ENCODE data around the gene RNU6-1. TPM values are rescaled to one million over a fixed set of nuclear protein-coding genes. Genes with fewer than 3 reads are reported as not detected.
A peak's percentile ranks its signal among the peaks of the same experiment; 100 is the strongest.

RNU6-1 gene
- total RNA-seq, 1 experiment from 2014 or later = not detected

GRCh38 chr15:67865331-67865730 is 25.5 kb upstream of the RNU6-1 start:
- Histone ChIP-seq H3K4me2 (ENCODE audit: low read length) (no peak overlapping the region), H3K4me1 (ENCODE audit: control insufficient read depth in 1 of 2, insufficient read depth in 2 of 2, low read length in 2 of 2) (peaks cover 3 to 21% of the 10 kb centered on the region in 2 experiments; a peak in 3 of 4 replicates), H3K9me2 (ENCODE audit: insufficient read depth) (no peaks in the 10 kb centered on the region), H3K9me3 (ENCODE audit: control insufficient read depth in 1 of 2, insufficient read depth in 1 of 2, low read depth in 1 of 2, low read length in 2 of 2) (peaks cover 0 to 4% of the 10 kb centered on the region in 2 experiments; a peak in 1 of 4 replicates), H3K79me2 (ENCODE audit: insufficient read depth, low read length) (no peaks in the 10 kb centered on the region), H3K4me3 (replicated peaks in 1 of 2; ENCODE audit: low read depth in 1 of 2, low read length in 2 of 2) (no peak overlapping the region), H3K27me3 (ENCODE audit: insufficient read depth, low read length) (no peaks in the 10 kb centered on the region), H4K20me1 (ENCODE audit: insufficient read depth) (no peaks in the 10 kb centered on the region), H3K9ac (ENCODE audit: low read length) (no peak overlapping the region), H3K36me3 (ENCODE audit: control insufficient read depth in 1 of 2, insufficient read depth in 2 of 2, low read length in 2 of 2) (no peaks in the 10 kb centered on the region), H3K27ac (ENCODE audit: low read depth, low read length) (no peak overlapping the region), H2AFZ (ENCODE audit: low read depth, low read length, poor library complexity, severe bottlenecking) (no peak overlapping the region)
- DNase-seq (ENCODE audit: low read depth, low spot score) = no peak
- intact Hi-C loops (cut with micrococcal nuclease) = no loop called here
- RAD21 ChIA-PET (ENCODE audit: low non-redundant PET in 1 of 2, low total read pairs in 2 of 2, uncharacterized antibody in 2 of 2, unreplicated experiment in 2 of 2) = no interaction called here
- no TSS peak for BruUV-seq (replicated peaks)
- CTCF ChIA-PET = interaction anchor here (3.7 kb wide), 1 partner anchor 290 kb away, joined by 40 read pairs; no protein-coding TSS in a partner anchor
- no peak for ATAC-seq
- TF ChIP-seq MAX (IDR thresholded peaks at IDR 0.05) (no peak), POLR2A (IDR thresholded peaks at IDR 0.05; ENCODE audit: borderline replicate concordance, extremely low read depth, insufficient read depth, insufficient read length) (no peak), EZH2 (IDR thresholded peaks at IDR 0.05) (no peak), ZFX (IDR thresholded peaks at IDR 0.05) (no peak), EZH2phosphoT487 (IDR thresholded peaks at IDR 0.05; ENCODE audit: borderline replicate concordance) (no peak), CEBPB (IDR thresholded peaks at IDR 0.05; ENCODE audit: low read depth) (no peak), EGR1 (IDR thresholded peaks at IDR 0.05; ENCODE audit: low read depth) (no peak), YY1 (IDR thresholded peaks at IDR 0.05; ENCODE audit: extremely low read depth, insufficient replicate concordance, low read depth, low read length) (no peak), CBX3 (IDR thresholded peaks at IDR 0.05; ENCODE audit: low read depth) (no peak)
- POLR2A ChIA-PET = no interaction called here

GRCh38 chr15:67863442-67863987 is 23.7 kb upstream of the RNU6-1 start:
- ChIA-PET CTCF (interaction anchor here (0.6 to 3.7 kb wide), 9 partner anchors 10 to 917 kb away, joined by 3 to 40 read pairs (median 4); partner anchors contain the start of gene PIAS1), RAD21 (ENCODE audit: low non-redundant PET in 1 of 2, low total read pairs in 2 of 2, uncharacterized antibody in 2 of 2, unreplicated experiment in 2 of 2) (interaction anchor here in 1 of 2 experiments (1.4 kb wide), 1 partner anchor 291 kb away, joined by 11 read pairs; no protein-coding TSS in a partner anchor), POLR2A (interaction anchor here (0.6 kb wide), 2 partner anchors 289 to 713 kb away, joined by 3 read pairs; no protein-coding TSS in a partner anchor)
- Histone ChIP-seq H3K9me2 (ENCODE audit: insufficient read depth) (no peaks in the 10 kb centered on the region), H3K9me3 (ENCODE audit: control insufficient read depth in 1 of 2, insufficient read depth in 1 of 2, low read depth in 1 of 2, low read length in 2 of 2) (no peaks in the 10 kb centered on the region), H3K9ac (ENCODE audit: low read length) (peak overlapping the region; percentile 54), H2AFZ (ENCODE audit: low read depth, low read length, poor library complexity, severe bottlenecking) (peak overlapping the region; percentile 98), H3K79me2 (ENCODE audit: insufficient read depth, low read length) (no peaks in the 10 kb centered on the region), H3K4me1 (ENCODE audit: control insufficient read depth in 1 of 2, insufficient read depth in 2 of 2, low read length in 2 of 2) (peaks cover 3 to 31% of the 10 kb centered on the region in 2 experiments; a peak in 3 of 4 replicates), H3K36me3 (ENCODE audit: control insufficient read depth in 1 of 2, insufficient read depth in 2 of 2, low read length in 2 of 2) (no peaks in the 10 kb centered on the region), H4K20me1 (ENCODE audit: insufficient read depth) (no peaks in the 10 kb centered on the region), H3K4me3 (replicated peaks in 1 of 2; ENCODE audit: low read depth in 1 of 2, low read length in 2 of 2) (peak overlapping the region; percentile 38 to 51), H3K4me2 (ENCODE audit: low read length) (peak overlapping the region; percentile 78), H3K27me3 (ENCODE audit: insufficient read depth, low read length) (no peaks in the 10 kb centered on the region), H3K27ac (ENCODE audit: low read depth, low read length) (peak overlapping the region; percentile 43; the same call in 1 of the 2 replicates)
- DNase-seq (ENCODE audit: low read depth, low spot score) (peak; percentile 46), ATAC-seq (peak; percentile 98)
- TF ChIP-seq EZH2 (IDR thresholded peaks at IDR 0.05) = no peak
- 0 out of 2 replicates have a peak, but pooled peaks have one; percentile 14 for TF ChIP-seq EGR1 (IDR thresholded peaks at IDR 0.05; ENCODE audit: low read depth)
- peak; percentile 59 for TF ChIP-seq YY1 (IDR thresholded peaks at IDR 0.05; ENCODE audit: extremely low read depth, insufficient replicate concordance, low read depth, low read length)
- TF ChIP-seq POLR2AphosphoS5 (IDR thresholded peaks at IDR 0.05; ENCODE audit: low read depth, low read length) = peak; percentile 45; the same call in 1 of the 2 replicates
- TF ChIP-seq MAX (IDR thresholded peaks at IDR 0.05) = peak; percentile 74
- TF ChIP-seq CTCF (IDR thresholded peaks at IDR 0.05 in 2 of 3, conservative IDR thresholded peaks at IDR 0.05 in 1 of 3; ENCODE audit: borderline replicate concordance in 1 of 3, insufficient read depth in 1 of 3, low read depth in 2 of 3, low read length in 2 of 3) = peak; percentile 79 to 94 (median 84)
- peak; percentile 94 for TF ChIP-seq RAD21 (IDR thresholded peaks at IDR 0.05; ENCODE audit: low read depth)
- TF ChIP-seq SP1 (IDR thresholded peaks at IDR 0.05; ENCODE audit: low read depth) = no peak
- intact Hi-C loops (cut with micrococcal nuclease) = loop anchor here (1.0 to 5.0 kb wide), 3 partner anchors 188 to 349 kb away; no protein-coding TSS in a partner anchor
- BruUV-seq (replicated peaks) = no TSS peak

Data from HCT116 (cell line).